Sigmoid colon (tissue), 7 donors: ENCODE measurements around the gene TP73. TPM values are rescaled to one million over a fixed set of nuclear protein-coding genes. Genes with fewer than 3 reads are reported as not detected.

Experiments
- DNase-seq: peaks from one replicate; pipeline ENCODE4 v3.0.0-alpha.2; 2019
- H3K27ac ChIP-seq, 4 donors: fragments of 200-600 bp; sonication (generic); one replicate each; pipeline ENCODE4 v1.5.1; 2016 to 2019; ENCODE audit warnings: mild to moderate bottlenecking in 1 of 4
- H3K27me3 ChIP-seq, 3 donors: fragments of 200-600 bp; sonication (generic); one replicate each; pipeline ENCODE4 v1.5.1; 2019; ENCODE audit warnings: mild to moderate bottlenecking in 1 of 3
- H3K36me3 ChIP-seq, 4 donors: fragments of 200-600 bp; sonication (generic); one replicate each; pipeline ENCODE4 v1.5.1; 2016 to 2019
- H3K4me1 ChIP-seq, 4 donors: fragments of 200-600 bp; sonication (generic); one replicate each; pipeline ENCODE4 v1.5.1; 2017 to 2019
- H3K4me3 ChIP-seq, 4 donors: fragments of 200-600 bp; sonication (generic); one replicate each; pipeline ENCODE4 v1.5.1; 2017 to 2019; ENCODE audit warnings: mild to moderate bottlenecking in 2 of 4, moderate library complexity in 1 of 4
- H3K9me3 ChIP-seq, 4 donors: fragments of 200-600 bp in 3 of 4; sonication (generic) in 3 of 4; one replicate each; pipeline versions ENCODE4 v1.5.1 to v1.6.1; 2013 to 2019
- CTCF ChIP-seq, 4 experiments: fragments of 450-650 bp in 3 of 4; fragments of 200-600 bp in 1 of 4; IDR thresholded peaks; one replicate each; pipeline ENCODE4 v1.5.1; 2016 to 2019; ENCODE audit warnings: antibody characterized with exemption in 4 of 4, mild to moderate bottlenecking in 3 of 4, moderate library complexity in 2 of 4
- EP300 ChIP-seq, 4 donors: sonication (generic); formaldehyde crosslinking; IDR thresholded peaks; one replicate each; pipeline ENCODE4 v1.6.1; 2017; ENCODE audit warnings: antibody characterized with exemption in 4 of 4
- POLR2A ChIP-seq, 2 donors: fragments of 450-650 bp; IDR thresholded peaks; one replicate each; pipeline ENCODE4 v1.6.1; 2016; ENCODE audit warnings: antibody characterized with exemption in 2 of 2, mild to moderate bottlenecking in 2 of 2, moderate library complexity in 2 of 2
- POLR2AphosphoS5 ChIP-seq, 4 donors: sonication (generic); formaldehyde crosslinking; IDR thresholded peaks; one replicate each; pipeline ENCODE4 v1.6.1; 2017; ENCODE audit warnings: antibody characterized with exemption in 4 of 4
- WGBS, 2 donors: extraction: QIAGEN DNeasy Blood & Tissue Kit; methylation state at CpG; one replicate each; pipeline ENCODE4 v1.1.7; 2013; 5-methylcytosine and 5-hydroxymethylcytosine counted together
- intact Hi-C: fragments of 100-400 bp; cut with DNase I; formaldehyde crosslinking; loops from one replicate; pipeline ENCODE4 v1.15.1; 2023
- polyA plus RNA-seq, 3 donors: library from polyadenylated mRNA; stranded (reverse); fragments of 200-250 nt; gene quantifications; one replicate each; pipeline ENCODE4 v1.2.3, GENCODE V29; 2013
- total RNA-seq, 4 donors: library from RNA; depleted of rRNA; stranded (reverse); fragments of >200 nt; gene quantifications; one replicate each; pipeline ENCODE4 v1.1.0, GENCODE V29; 2016
- donor health status: healthy with polysubstance abuse.
- donor health status: Bipolar disorder and iron deficiency.
- donor health status: healthy.

Gene TP73
- total and polyA plus RNA-seq, 7 donors = 0.22 to 0.69 TPM; not detected in 5

DNA sequence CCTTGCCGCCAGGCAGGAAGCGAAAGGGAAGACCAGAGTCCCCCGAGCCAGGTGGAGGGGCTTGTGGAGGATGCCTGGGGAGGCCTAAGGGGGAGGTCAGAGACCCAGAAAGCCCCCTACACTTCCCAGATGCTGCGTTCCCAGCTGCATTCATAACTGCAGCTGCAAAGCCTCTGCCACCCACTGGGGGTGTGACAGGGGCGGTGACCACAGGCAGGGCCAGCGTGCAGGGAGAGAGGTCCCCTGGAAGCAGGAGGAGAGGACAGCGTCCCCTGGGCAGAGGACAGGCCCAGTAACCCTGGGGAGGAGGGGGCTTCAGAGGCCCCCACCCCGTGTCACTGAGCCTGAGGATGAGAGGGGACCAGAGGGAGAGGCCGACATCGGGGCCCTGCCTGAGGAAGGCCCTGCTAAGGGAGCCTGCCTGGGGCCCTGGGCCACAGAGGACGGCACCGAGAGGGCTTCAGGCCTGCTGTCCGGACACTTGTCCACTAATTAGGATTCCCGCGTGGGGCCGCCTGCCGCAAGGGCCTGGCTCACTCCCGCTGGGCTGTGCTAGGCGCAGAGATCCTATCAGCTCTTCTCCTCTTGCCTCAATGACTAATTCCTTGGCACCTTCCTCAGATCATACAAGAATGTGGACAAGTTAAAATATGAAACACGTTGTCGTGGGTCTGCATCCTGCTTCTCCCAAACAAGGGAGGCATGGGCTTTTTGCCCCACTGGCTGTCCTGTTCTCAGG lies 50.8 kb downstream of the TP73 start:
- no peaks in the 10 kb centered on the region for H3K36me3 ChIP-seq
- H3K27me3 ChIP-seq = peaks cover 6 to 61% (median 31%) of the 10 kb centered on the region in 3 donors
- H3K27ac ChIP-seq = no peak overlapping the region
- H3K4me3 ChIP-seq = no peak overlapping the region
- H3K9me3 ChIP-seq = no peaks in the 10 kb centered on the region
- TF ChIP-seq POLR2AphosphoS5 (IDR thresholded peaks at IDR 0.05) (no peak), CTCF (IDR thresholded peaks at IDR 0.05) (no peak), POLR2A (IDR thresholded peaks at IDR 0.05) (no peak), EP300 (IDR thresholded peaks at IDR 0.05) (no peak)
- DNase-seq = no peak
- intact Hi-C loops = no loop called here
- 58 to 71% methylated on average over 21 of the region's 21 CpGs for WGBS, 2 donors
- H3K4me1 ChIP-seq = no peaks in the 10 kb centered on the region

DNA sequence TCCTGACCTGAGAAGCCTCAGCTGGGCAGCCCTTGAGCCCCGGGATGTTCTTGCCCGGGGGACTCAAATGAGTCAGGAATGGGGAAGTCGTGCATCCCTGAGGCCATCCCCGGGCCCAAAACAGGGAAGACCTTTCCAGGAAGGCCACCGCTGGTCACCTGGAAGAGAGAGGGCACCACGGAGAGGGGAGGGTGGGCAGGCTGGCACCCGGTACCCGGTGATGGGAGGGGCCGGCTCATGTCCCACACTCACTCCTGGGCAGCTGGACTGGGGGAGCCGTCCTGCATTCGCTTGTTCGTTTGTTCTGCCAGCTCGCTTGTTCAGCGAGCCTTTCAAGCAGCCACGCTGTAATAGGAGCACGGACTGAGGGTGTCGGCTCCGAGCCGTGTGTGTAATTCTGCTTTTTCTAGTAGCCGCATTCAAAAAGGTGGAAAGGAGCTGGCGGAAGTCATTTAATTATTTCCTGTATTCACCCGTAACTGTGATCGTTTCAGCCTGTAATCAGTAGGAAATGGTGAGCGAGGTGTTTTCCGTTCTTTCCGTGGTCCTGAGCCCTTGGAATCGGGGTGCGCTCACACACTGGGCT lies 51.6 kb downstream of the TP73 start:
- no peak for TF ChIP-seq POLR2AphosphoS5 (IDR thresholded peaks at IDR 0.05)
- no peak for TF ChIP-seq EP300 (IDR thresholded peaks at IDR 0.05)
- TF ChIP-seq POLR2A (IDR thresholded peaks at IDR 0.05) = no peak
- TF ChIP-seq CTCF (IDR thresholded peaks at IDR 0.05) = no peak
- DNase-seq = no peak
- no peaks in the 10 kb centered on the region for H3K36me3 ChIP-seq
- H3K27me3 ChIP-seq = peaks cover 13 to 61% (median 35%) of the 10 kb centered on the region in 3 donors
- no peak overlapping the region for H3K27ac ChIP-seq
- WGBS, 2 donors = 54 to 61% methylated on average over 28 of the region's 28 CpGs
- H3K4me3 ChIP-seq = no peak overlapping the region
- H3K9me3 ChIP-seq = no peaks in the 10 kb centered on the region
- intact Hi-C loops = no loop called here
- H3K4me1 ChIP-seq = no peaks in the 10 kb centered on the region

DNA sequence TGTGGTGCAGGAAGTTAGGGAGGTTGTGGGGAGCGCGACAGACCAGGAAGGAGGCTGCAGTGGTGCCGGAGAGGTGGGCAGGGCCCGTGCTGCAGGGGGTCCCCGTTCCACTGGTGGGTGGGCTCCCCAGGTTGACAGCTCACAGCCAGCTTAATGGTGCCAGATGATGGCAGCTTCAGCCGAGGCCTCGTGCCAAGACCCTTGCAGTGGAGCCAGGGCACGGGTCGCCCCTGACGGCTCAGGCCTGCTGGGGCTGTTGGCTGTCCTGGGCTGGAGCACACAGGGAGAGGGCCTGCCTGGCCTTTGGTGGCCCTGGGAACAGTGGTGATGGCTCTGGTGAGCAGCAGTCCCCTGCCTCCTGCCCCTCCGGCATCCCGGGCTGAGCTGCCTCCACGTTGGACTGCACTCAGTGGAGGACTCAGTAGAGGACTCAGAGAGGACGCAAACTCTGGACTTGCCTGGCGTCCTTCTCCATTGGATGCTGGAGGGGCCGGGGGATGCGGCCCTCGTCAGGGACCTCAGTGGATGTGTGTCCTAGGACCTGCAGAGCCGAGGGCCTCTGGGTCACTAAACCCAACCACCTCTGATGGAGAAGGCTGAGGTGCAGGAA lies 53.1 kb downstream of the TP73 start:
- intact Hi-C loops = no loop called here
- Histone ChIP-seq H3K9me3 (no peaks in the 10 kb centered on the region), H3K4me1 (no peaks in the 10 kb centered on the region), H3K27ac (no peak overlapping the region), H3K27me3 (peaks cover 22 to 63% (median 46%) of the 10 kb centered on the region in 3 donors), H3K4me3 (no peak overlapping the region), H3K36me3 (no peaks in the 10 kb centered on the region)
- 74 to 85% methylated on average over 19 of the region's 19 CpGs for WGBS, 2 donors
- no peak for TF ChIP-seq POLR2A (IDR thresholded peaks at IDR 0.05)
- TF ChIP-seq POLR2AphosphoS5 (IDR thresholded peaks at IDR 0.05) = no peak
- TF ChIP-seq EP300 (IDR thresholded peaks at IDR 0.05) = no peak
- no peak for TF ChIP-seq CTCF (IDR thresholded peaks at IDR 0.05)
- DNase-seq = no peak

DNA sequence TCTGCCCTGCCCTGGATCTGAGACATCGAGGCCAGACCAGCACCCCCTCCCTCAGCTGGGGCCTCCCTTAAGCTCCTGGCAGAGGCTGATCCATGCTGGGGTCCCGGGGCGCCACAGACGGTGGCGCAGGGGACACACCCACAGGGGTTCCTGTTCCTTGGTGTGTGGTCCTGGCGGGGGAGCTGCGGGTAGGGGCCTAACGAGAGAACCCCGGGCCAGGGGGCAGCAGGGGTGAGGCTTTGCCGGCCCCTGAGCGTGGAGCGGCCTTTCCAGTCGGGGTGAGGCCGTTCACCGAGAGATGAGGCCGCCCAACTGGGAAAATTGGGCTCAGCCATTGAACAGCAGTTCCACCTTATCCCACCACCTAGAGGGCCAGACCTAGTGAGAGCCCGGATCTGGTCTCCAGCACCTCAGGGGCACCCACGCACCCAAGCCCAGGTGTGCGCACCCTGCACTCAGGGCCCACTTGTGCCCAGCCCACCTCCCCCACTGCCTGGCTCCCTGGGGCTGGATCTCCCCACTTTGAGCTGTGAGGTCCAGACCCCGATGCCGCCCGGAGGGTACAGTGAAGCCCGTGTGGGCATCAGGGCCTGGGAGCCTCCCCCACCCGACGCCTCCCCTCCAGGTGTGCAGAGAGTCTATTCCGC lies 54.5 kb downstream of the TP73 start:
- intact Hi-C loops = no loop called here
- 79 to 85% methylated on average over 26 of the region's 26 CpGs for WGBS, 2 donors
- no peaks in the 10 kb centered on the region for H3K36me3 ChIP-seq
- H3K9me3 ChIP-seq = no peaks in the 10 kb centered on the region
- no peak overlapping the region for H3K4me3 ChIP-seq
- no peak for TF ChIP-seq POLR2A (IDR thresholded peaks at IDR 0.05)
- TF ChIP-seq EP300 (IDR thresholded peaks at IDR 0.05) = no peak
- TF ChIP-seq POLR2AphosphoS5 (IDR thresholded peaks at IDR 0.05) = no peak
- TF ChIP-seq CTCF (IDR thresholded peaks at IDR 0.05) = no peak
- peaks cover 22 to 73% (median 57%) of the 10 kb centered on the region in 3 donors for H3K27me3 ChIP-seq
- no peak for DNase-seq
- no peak overlapping the region for H3K27ac ChIP-seq
- no peaks in the 10 kb centered on the region for H3K4me1 ChIP-seq
